GM19025 (cell line): ENCODE measurements around the gene XYLT1.

Source experiments
- ATAC-seq: cut with Tn5 transposase; IDR thresholded peaks from one replicate; pipeline ENCODE4 v1.9.1; 2021; ENCODE audit warnings: mild to moderate bottlenecking, low read depth, moderate library complexity; ENCODE audit not compliant: unreplicated experiment

The XYLT1 gene

GRCh38 chr16:17173281-17173680 is 297.5 kb downstream of the XYLT1 start:
- no peak for ATAC-seq

DNA sequence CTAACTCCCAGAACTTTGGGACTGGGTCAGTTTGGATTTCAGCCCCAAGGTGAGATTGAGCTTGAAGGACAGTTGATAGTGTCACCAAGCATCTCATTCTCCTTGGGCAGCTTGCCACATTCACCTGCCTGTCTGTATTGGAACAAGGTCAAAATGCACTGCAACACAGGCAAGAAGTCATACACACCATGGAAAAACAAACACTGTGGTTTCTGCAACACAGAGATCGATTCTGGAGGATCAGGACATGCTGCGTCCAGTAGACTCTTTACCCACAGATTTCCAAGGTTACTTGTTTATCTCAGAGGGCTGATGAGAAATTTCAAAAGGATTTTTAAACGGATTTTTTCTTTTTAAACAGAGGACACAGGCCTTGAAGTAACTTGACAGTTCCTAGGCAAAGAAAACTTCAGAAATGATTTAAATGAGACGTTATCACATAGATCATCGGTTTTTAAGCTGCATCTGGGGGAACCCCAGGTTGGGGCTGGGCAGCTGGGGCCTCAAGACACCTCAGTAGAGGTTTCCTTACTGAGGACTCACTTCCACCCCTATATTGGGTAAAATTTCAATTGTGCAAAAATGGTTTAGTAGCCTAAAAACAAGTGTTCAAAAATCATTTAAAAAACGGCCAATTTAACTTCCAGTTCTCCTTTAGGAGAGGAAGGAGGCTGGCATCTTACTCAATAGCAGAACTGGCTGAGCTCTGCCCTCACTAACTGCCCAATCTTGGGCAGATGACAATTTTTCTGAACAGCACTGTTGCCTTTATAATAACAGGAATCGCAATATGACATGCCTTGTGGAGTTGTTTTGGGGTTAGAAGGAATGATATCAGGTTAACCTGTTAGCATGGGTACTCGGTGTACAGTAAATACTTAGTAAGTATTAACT is 299.3 kb downstream of the XYLT1 start:
- no peak for ATAC-seq

DNA sequence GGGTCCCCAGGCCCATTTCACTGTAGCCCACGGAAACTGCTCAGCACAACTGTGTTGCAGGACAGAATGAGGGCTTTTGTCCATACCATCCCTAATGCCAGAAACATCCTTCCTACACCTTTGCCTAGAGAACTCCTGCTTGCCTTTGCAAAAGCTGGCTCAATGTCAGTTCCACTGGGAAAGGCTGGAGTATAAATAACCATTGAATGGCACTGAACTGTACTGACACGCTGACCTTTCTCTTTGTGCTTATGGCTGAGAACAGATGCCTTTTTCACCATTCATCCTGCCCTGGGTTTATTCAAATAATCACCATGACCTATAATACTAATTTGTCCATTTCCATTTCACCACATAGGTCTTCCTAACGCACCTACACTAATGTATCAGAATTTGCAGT is 300.3 kb downstream of the XYLT1 start:
- no peak for ATAC-seq

- ATAC-seq: no peak
Observed at GRCh38 chr16:17168181-17168580, 302.6 kb downstream of the XYLT1 start.

DNA sequence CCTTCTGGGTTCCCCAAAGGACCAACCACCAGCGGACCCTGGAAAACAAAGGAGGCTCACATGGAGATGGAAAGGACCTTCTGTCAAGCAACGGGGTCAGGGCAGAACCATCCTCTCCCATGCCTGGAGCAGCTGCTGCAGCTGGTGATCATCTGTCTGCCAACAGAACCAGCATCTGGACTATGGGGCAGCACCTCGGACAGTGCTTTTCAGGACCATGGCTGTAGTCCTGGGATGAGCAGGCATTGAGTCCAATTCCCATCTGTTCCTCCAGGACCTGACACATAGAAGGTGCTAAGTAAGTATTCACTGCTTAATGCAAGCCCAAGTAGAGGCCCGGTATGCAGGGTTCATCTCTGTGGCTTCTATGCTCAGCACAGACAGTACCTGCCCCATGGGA is 304.7 kb downstream of the XYLT1 start:
- no peak for ATAC-seq

DNA sequence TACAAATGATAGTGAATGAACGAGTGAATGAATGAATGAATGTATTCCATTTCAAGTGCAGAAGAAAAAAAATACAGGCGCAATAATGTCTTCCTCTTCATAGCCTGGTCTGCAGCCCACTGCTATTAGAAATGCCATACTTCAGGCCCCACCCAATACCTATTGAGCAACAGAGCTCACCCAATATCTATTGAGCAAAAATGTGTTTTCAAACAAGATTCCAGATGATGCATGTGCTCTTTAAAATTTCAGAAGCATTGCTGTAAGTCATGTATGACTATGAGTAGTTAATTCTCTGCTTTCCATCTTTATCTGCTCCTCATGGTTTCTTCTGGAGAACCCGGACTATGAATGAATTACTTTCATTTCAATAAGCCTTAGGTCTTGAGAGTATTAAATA is 308.2 kb downstream of the XYLT1 start:
- no peak for ATAC-seq

DNA sequence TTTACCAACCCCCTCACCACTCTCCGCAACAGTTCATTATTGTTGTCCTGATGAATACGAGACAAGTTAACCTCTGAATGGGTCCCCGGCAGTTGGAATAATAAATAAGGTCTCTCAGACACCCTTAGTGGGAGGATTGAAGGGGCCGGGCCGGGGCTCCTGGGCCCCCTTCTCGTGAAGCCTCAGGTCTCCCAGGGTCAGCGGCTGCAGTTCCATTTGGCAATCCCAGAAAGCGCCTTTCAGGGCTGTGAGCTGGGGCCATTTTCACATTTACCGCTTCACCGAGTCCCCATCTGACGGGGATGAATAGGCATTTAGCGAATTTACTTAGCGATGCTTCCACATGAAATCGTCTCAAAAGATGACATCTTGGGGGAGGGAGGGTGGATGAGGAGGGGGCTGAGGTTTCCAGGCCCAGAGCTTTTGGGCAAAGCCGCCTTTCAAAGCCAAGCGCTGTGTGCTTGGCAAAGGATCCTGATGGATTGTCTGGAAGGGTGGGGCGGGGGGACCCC is 309.8 kb downstream of the XYLT1 start:
- ATAC-seq: no peak

GRCh38 chr16:17160285-17160853 is 310.4 kb downstream of the XYLT1 start:
- no peak for ATAC-seq

DNA sequence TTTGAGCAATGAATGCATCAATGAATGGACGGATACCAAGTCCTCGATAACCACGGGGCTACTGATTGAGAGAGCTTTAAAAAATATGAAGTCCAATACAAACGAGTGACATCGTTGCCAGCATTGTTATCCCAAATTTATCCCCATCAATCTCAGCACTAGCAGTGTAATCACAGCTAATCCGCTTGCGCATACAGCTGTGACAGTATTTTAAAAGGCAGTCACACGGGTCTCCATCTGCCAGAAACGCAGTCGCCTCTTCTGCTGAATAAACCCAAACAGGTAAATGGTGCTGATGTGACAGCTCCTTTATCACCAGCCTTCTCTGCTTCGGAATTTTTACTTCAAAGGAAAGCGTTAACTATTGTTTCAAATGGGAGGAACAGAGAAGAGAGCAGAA is 311.1 kb downstream of the XYLT1 start:
- no peak for ATAC-seq

GRCh38 chr16:17155936-17156335 is 314.8 kb downstream of the XYLT1 start:
- ATAC-seq: no peak

DNA sequence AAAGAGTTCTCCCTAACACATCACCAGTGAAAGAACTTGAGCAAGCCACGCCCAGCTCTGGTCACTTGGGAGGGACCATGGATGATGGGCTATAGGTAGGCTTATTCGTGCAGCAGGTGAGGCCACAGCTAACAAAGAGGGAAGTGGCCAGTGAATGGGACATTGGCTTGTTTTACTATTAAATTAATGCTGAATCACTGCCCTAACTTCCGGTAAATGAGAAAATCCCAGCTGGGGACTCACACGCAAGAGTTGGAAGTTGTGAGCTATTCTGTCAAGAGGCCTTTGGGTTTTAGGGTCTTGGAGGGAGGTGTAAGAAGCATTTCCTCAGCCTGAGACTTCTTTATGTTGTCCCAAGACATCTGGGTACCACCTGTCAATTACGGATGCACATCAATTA is 315.3 kb downstream of the XYLT1 start:
- ATAC-seq: no peak

DNA sequence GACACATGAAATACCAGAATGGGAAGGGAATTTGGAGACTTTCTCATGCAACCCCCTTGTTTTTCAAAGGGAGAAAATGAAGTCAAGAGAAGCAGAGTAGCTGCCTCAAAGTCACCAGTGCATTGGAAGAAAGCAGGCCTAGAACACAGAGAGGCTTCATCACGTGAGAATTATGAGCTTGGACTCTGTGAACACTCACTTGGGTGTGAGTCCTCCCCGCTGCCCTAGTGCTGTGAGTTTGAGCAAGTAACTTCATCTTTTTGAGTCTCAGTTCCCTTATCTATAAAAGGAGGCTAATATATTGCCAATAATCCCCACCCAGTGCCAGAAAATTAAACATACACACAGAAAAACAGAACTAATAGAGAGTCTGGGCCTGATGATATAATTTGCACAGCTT is 315.8 kb downstream of the XYLT1 start:
- ATAC-seq: no peak

- ATAC-seq: no peak
Observed at GRCh38 chr16:17152311-17152710, 318.4 kb downstream of the XYLT1 start.

GRCh38 chr16:17151335-17151734 is 319.4 kb downstream of the XYLT1 start:
- no peak for ATAC-seq

- ATAC-seq: no peak
Observed at GRCh38 chr16:17149904-17150483, 320.8 kb downstream of the XYLT1 start.

- no peak for ATAC-seq
Observed at GRCh38 chr16:17147942-17148341, 322.8 kb downstream of the XYLT1 start.

DNA sequence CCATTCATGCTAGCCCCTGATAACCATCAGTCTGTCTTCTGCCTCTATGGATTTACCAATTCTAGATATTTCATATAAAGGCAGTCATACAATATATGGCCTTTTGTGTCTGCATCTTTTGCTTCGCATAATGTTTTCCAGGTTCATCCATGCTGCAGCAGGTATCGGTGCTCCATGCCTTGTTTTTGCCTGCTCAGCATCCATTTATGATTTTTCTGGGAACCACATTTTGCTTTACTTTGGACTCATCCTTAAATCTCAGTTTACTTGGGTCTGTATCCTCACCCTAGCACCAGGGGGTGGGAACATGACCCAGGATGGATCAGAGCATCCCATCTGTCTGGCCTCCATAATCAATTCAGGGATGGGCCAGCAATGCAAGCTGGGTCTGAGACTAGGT is 325.7 kb downstream of the XYLT1 start:
- no peak for ATAC-seq

- ATAC-seq: no peak
Observed at GRCh38 chr16:17144431-17144830, 326.3 kb downstream of the XYLT1 start.

DNA sequence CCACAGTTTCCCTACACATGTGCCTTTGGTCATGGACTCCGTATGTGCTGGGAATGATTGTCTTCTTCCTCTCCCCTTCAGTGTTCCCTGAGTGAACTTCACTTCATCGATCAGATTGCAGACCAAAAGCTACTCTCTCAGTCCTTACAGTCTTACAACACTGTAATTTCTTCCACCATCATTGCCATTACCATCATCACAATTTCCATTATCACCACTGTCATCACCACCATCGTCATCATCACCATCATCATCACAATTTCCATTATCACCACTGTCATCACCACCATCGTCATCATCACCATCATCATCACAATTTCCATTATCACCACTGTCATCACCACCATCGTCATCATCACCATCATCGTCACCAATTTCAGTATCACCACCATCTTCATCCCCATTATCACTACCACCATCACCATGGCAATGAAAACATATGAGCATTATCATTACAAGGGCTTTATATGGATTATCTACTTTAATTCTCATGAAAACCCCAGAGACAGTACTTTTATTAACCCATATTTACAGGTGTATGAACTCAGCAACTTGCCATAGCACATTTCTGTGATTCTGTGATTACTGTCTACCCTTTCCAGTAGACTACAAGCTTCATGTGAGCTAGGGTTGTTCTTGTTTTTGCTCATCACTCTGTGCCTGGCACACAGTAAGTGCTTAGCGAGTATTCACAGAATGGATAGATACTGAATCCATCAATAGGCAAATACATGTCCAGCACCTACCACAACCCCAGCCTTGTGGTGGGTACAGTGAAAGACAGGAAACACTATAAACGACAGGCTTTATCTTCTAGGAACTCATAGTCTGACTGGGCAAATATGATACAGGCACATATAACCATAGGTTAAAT is 327.0 kb downstream of the XYLT1 start:
- no peak for ATAC-seq

DNA sequence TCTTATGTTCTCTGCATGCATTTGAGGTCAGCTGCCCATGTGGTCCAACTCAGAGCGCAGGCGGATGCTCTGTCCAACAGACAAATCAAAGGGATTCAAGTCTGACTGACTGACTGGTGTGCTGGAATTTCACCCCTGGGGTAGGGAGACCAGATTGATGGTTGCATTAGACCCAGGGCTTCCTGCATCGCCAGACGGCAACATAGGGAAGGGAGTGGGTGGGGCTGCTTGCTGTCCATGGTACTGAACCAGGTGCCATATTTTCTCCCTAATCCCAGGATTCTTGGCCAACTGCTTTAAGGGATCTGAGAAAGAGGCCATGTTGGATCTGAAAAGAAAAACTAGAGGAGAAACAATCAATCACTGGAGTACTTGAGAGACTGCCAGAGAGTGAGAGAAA is 332.0 kb downstream of the XYLT1 start:
- no peak for ATAC-seq

GRCh38 chr16:17135439-17135838 is 335.3 kb downstream of the XYLT1 start:
- no peak for ATAC-seq
